Astrocyte of the cerebellum (primary cell): Measurements from ENCODE around the gene ENGASE.

ENCODE experiments used
- DNase-seq: peaks from one replicate; pipeline ENCODE4 v3.0.0-alpha.2; 2011; ENCODE audit warnings: low read depth
- H3K4me3 ChIP-seq: 2 replicates; pipeline ENCODE4 v1.5.1; 2011; ENCODE audit warnings: mild to moderate bottlenecking, low read depth, low read length, moderate library complexity
- in situ Hi-C: cut with HindIII; loops from 2 replicates; pipeline ENCODE4 v1.10.0; 2017; ENCODE audit warnings: low sequenced_read_pairs
- TF ChIP-seq, protein P1 (sequence below): IDR thresholded peaks from 2 replicates; pipeline ENCODE4 v1.5.1; 2012; ENCODE audit warnings: low read length, low read depth, moderate library complexity, mild to moderate bottlenecking; ENCODE audit errors: missing control alignments

ENGASE gene

DNA sequence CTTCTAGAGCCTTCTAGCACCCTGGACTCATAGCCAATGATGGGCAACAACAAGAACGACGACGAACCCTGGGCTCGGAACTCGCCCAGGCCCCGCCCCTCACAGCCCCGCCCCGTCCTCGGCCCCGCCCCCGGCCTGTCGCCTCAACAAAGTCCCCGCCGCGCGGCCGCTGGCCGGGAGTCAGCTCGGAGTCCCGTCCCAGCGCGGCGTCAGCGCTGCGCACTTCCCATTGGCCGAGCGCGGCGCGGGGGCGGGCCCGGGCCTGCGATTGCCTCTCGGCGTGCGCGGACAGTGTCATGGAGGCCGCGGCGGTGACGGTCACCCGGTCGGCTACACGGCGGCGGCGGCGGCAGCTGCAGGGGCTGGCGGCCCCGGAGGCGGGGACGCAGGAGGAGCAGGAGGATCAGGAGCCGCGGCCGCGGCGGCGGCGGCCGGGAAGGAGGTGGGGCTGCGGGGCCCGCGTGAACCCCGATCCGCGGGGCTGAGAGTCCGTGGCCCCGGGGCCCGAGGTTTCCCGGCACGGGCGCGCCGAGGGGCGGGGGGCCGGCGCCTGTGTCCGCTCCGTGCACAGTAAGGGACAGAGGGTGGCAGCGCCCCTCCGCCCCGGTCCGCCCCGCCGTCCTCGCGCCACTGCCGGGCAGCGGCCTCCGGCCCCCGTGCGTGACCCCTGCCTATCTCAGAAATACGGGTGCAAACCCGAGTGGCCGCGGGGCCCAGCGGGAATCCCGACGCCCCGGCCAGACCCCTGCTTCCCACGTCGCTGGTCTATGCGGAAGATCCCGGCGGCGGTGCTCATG, at the start of gene ENGASE:
TSS of gene ENGASE (plus strand) at position 176 of the 797 bp plus-strand sequence. CDS start at position 297, 121 bp downstream.
- DNase-seq, result peak; percentile 45
- TF ChIP-seq, protein P1, sequence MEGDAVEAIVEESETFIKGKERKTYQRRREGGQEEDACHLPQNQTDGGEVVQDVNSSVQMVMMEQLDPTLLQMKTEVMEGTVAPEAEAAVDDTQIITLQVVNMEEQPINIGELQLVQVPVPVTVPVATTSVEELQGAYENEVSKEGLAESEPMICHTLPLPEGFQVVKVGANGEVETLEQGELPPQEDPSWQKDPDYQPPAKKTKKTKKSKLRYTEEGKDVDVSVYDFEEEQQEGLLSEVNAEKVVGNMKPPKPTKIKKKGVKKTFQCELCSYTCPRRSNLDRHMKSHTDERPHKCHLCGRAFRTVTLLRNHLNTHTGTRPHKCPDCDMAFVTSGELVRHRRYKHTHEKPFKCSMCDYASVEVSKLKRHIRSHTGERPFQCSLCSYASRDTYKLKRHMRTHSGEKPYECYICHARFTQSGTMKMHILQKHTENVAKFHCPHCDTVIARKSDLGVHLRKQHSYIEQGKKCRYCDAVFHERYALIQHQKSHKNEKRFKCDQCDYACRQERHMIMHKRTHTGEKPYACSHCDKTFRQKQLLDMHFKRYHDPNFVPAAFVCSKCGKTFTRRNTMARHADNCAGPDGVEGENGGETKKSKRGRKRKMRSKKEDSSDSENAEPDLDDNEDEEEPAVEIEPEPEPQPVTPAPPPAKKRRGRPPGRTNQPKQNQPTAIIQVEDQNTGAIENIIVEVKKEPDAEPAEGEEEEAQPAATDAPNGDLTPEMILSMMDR, result no peak
- peak within 1 kb of the TSS; percentile 63 for H3K4me3 ChIP-seq
- in situ Hi-C loops, result no loop called here

DNA sequence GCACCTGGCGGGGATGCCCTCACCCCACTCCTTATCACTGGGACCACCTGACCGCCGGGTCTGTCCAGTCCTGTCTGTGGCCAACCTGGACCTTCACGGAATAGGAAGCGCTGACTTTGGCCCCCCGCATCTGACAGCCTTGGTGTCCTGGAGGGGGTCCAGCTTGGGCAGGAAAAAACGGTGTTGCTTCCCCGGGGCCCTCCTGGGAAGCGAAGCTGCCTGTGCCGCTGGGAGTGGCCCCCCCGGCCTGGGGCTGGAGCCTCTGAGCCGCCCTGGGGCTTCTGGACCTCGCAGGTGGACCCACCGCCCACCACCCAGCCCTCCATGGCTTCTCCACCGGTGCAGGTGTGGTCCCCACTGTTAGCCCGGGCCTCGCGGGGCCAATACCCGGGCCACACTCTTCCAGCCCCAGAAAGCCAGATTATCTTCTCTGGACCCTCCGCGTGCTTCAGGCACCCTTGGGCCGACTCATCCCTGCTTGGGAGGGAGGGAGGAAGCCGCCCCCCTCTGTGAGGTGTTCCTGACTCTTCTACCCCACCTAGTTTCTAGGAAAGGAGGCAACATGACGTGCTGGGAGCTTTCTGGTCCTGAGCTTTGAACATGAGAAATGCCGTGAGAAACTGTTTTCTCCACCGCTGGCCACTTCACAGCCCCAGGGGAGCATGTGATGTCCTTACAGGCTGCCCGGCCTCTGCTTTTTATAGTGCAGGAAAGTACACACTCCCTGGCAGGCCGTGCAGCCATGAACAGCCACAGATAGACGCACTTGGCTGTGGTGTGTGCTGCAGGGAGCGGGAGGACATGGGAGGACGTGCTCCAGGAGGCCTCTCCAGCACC, 49.5 kb upstream of the ENGASE start:
- DNase-seq, result no peak
- peak overlapping the region; percentile 56 for H3K4me3 ChIP-seq
- in situ Hi-C loops, result no loop called here
- TF ChIP-seq, protein P1, result no peak

- TF ChIP-seq, protein P1, result no peak
- in situ Hi-C loops, result no loop called here
- H3K4me3 ChIP-seq, result no peak overlapping the region
Measured at GRCh38 chr17:79026376-79027273, 48.0 kb upstream of the ENGASE start.

GRCh38 chr17:79027274-79027924, 47.2 kb upstream of the ENGASE start:
- no peak for DNase-seq
- no peak overlapping the region for H3K4me3 ChIP-seq
- TF ChIP-seq, protein P1, result no peak
- in situ Hi-C loops, result no loop called here

More at GRCh38 chr17:79026376-79027273, 48.0 kb upstream of the ENGASE start:
- no peak for DNase-seq

DNA sequence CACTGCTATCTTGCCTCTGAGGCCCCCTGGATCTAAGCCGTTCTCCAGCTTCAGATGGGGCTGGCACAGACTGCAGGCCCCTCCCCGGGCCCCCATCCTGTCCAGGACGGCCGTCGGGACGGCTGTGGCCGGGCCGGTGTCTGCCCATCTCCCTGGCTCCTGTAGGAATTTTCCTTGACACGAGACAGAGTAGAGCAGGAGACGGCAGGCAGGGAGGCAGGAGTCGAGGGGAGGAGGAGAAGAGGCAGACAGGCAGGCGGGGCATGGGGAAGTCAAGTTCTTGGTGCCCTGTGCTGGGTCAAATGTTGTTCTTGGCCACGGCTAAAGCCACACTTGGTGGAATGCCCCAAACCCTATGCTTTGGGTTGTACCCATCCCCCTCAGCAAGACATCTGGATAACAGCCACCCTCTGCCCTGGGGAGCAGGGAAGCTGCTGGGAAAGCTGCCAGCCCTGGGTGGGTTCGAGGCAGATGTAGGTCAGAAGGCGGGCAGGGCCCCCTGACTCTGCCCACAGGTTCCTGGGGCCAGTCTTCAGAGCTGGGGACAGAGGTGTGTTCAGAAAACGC, 46.6 kb upstream of the ENGASE start:
- TF ChIP-seq, protein P1, result no peak
- in situ Hi-C loops, result no loop called here
- H3K4me3 ChIP-seq, result no peak overlapping the region
- DNase-seq, result no peak
